Stimulated activated CD8-positive, alpha-beta memory T cell treated with anti-CD3 and anti-CD28 coated beads, Interleukin-4, amount 100 ng/mL, for 24 hours (primary cell): ENCODE results near the gene TTC1.
"Not testable (repeated sequence)": the region's sequence is repeated elsewhere in the genome, so short reads cannot be mapped to it uniquely, and the experiment has no call there.

ENCODE experiments used
- DNase-seq: peaks from one replicate; pipeline ENCODE4 v3.0.0-alpha.2; 2020; ENCODE audit warnings: low read depth

Gene TTC1

GRCh38 chr5:160008877-160009590 is at the start of gene TTC1:
Gene TTC1, plus strand, starts transcription at chr5:160009139. Its CDS starts 1,390 bp downstream, at chr5:160010529.
- DNase-seq, result peak; percentile 77

GRCh38 chr5:159961176-159962160 is 47.5 kb upstream of the TTC1 start:
- no peak for DNase-seq

- DNase-seq, result no peak
These were observed 46.7 kb upstream of the TTC1 start for GRCh38 chr5:159962214-159962613.

GRCh38 chr5:159963935-159964334 is 45.0 kb upstream of the TTC1 start:
- DNase-seq, result no peak

- no peak for DNase-seq
These were observed 43.7 kb upstream of the TTC1 start for GRCh38 chr5:159965031-159965837.

GRCh38 chr5:159965838-159966128 is 43.2 kb upstream of the TTC1 start:
- DNase-seq, result not testable (repeated sequence)

GRCh38 chr5:159969966-159970365 is 39.0 kb upstream of the TTC1 start:
- DNase-seq, result no peak

GRCh38 chr5:159971038-159971437 is 37.9 kb upstream of the TTC1 start:
- no peak for DNase-seq

GRCh38 chr5:159971514-159971913 is 37.4 kb upstream of the TTC1 start:
- DNase-seq, result no peak

- no peak for DNase-seq
These were observed 36.9 kb upstream of the TTC1 start for GRCh38 chr5:159971931-159972461.

- no peak for DNase-seq
These were observed 36.2 kb upstream of the TTC1 start for GRCh38 chr5:159972538-159973362.

- DNase-seq, result no peak
These were observed 33.4 kb upstream of the TTC1 start for GRCh38 chr5:159975462-159976019.

- DNase-seq, result no peak
These were observed 32.0 kb upstream of the TTC1 start for GRCh38 chr5:159976921-159977320.

GRCh38 chr5:159978358-159978757 is 30.6 kb upstream of the TTC1 start:
- no peak for DNase-seq

- no peak for DNase-seq
These were observed 26.3 kb upstream of the TTC1 start for GRCh38 chr5:159982421-159983173.

GRCh38 chr5:159987031-159987674 is 21.8 kb upstream of the TTC1 start:
- peak; percentile 68 for DNase-seq

- no peak for DNase-seq
These were observed 18.4 kb upstream of the TTC1 start for GRCh38 chr5:159990506-159990905.

- no peak for DNase-seq
These were observed 16.4 kb upstream of the TTC1 start for GRCh38 chr5:159992566-159992965.

GRCh38 chr5:159993194-159993593 is 15.7 kb upstream of the TTC1 start:
- no peak for DNase-seq

- no peak for DNase-seq
These were observed 13.0 kb upstream of the TTC1 start for GRCh38 chr5:159995907-159996306.
